Daoy (cell line): ENCODE measurements around the gene PAK6. TPM values are rescaled to one million over a fixed set of nuclear protein-coding genes. Genes with fewer than 3 reads are reported as not detected.

Experiments
- DNase-seq: peaks from one replicate; pipeline ENCODE4 v3.0.0-alpha.2; 2015; ENCODE audit warnings: low read depth
- total RNA-seq: library from RNA; depleted of rRNA; stranded (reverse); fragments of >200 nt; shearing (Covaris generic); gene quantifications from 2 replicates; pipeline ENCODE4 v1.2.3, GENCODE V29; 2014; rRNA removed

Gene PAK6
- 0.12 and 0.57 TPM in 2 replicates for total RNA-seq

GRCh38 chr15:40238532-40239403, at the start of gene PAK6:
PAK6 (plus strand) TSS chr15:40239063; CDS start chr15:40264786, 25,723 bp downstream.
- peak; percentile 87 for DNase-seq

GRCh38 chr15:40190591-40190990, 48.3 kb upstream of the PAK6 start:
- peak; percentile 33 for DNase-seq

- DNase-seq, result no peak
Measured at GRCh38 chr15:40192942-40193341, 45.9 kb upstream of the PAK6 start.

- no peak for DNase-seq
Measured at GRCh38 chr15:40197434-40197833, 41.4 kb upstream of the PAK6 start.

GRCh38 chr15:40198355-40199085, 40.3 kb upstream of the PAK6 start:
- no peak for DNase-seq

GRCh38 chr15:40204100-40204499, 34.8 kb upstream of the PAK6 start:
- no peak for DNase-seq

GRCh38 chr15:40217166-40217824, 21.6 kb upstream of the PAK6 start:
- peak; percentile 53 for DNase-seq

GRCh38 chr15:40219801-40220200, 19.1 kb upstream of the PAK6 start:
- DNase-seq, result no peak

- DNase-seq, result no peak
Measured at GRCh38 chr15:40222131-40222530, 16.7 kb upstream of the PAK6 start.

- no peak for DNase-seq
Measured at GRCh38 chr15:40226736-40227135, 12.1 kb upstream of the PAK6 start.

GRCh38 chr15:40229316-40229715, 9.5 kb upstream of the PAK6 start:
- DNase-seq, result no peak

- no peak for DNase-seq
Measured at GRCh38 chr15:40229956-40230355, 8.9 kb upstream of the PAK6 start.

- no peak for DNase-seq
Measured at GRCh38 chr15:40232625-40233070, 6.2 kb upstream of the PAK6 start.

GRCh38 chr15:40233727-40234577, 4.9 kb upstream of the PAK6 start:
- no peak for DNase-seq

GRCh38 chr15:40234783-40235182, 4.1 kb upstream of the PAK6 start:
- no peak for DNase-seq

- DNase-seq, result no peak
Measured at GRCh38 chr15:40235201-40235885, 3.5 kb upstream of the PAK6 start.

- DNase-seq, result no peak
Measured at GRCh38 chr15:40239404-40239692, 485 bp downstream of the PAK6 start.

- no peak for DNase-seq
Measured at GRCh38 chr15:40239693-40240618, 1.1 kb downstream of the PAK6 start.

- no peak for DNase-seq
Measured at GRCh38 chr15:40240619-40241221, 1.9 kb downstream of the PAK6 start.
